Stimulated activated CD8-positive, alpha-beta memory T cell treated with anti-CD3 and anti-CD28 coated beads, Interleukin-4, amount 100 ng/mL, for 1 hour (primary cell): ENCODE data around the gene CSNK1D.
A peak's percentile ranks its signal among the peaks of the same experiment; 100 is the strongest.

Experiments used
- DNase-seq, 2 donors: peaks; one replicate each; pipeline ENCODE4 v3.0.0-alpha.2; 2020; ENCODE audit warnings: low read depth in 2 of 2, low spot score in 1 of 2

Gene CSNK1D

DNA sequence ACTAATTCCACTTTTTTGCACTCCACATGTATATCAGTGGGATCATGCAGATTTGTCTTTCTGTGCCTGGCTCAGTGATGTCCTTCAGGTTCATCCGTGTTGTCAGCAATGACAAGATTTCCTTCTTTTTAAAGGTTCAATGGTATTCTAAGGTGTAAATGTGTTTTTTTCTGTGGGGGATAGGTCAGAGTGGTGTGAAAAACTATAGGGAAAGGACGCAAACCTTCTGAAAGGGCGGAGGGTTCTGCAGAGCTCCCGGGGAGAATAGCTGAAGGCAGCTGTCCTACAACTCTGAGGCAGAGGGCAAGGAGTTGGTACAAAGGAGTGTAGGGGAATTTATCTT is 21.9 kb upstream of the CSNK1D start:
- DNase-seq: no peak

DNA sequence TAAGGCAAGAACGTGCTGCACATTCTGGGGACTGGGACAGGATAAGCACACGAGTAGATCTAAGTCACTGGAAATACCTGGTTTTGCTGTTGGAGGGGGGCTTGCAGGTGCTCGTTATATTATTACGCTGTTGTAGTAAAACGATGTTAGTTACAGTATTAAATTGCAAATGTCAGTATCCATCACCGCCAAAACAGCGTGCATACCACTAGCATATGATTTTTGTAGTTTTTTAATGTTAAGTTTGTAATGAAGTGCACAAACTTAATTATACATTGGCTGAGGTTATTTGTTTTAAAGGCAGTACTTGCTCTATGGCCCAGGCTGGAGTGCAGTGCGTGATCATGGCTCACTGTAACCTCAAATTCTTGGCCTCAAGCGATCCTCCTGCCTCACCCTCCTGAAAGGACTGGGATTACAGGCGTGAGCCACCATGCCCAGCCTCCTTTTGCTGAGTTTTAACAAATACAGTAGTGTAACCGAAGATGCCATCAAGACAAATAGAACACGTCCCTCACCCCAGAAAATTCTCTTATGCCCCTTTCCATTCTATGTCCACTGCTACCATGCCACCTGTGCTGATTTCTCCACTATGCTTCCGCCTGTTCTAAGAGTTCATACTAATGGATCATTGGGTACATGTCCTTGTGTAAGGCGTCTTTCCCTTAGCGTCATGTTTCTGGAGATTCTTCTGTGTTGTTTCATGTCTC is 20.7 kb upstream of the CSNK1D start:
- DNase-seq: no peak

DNA sequence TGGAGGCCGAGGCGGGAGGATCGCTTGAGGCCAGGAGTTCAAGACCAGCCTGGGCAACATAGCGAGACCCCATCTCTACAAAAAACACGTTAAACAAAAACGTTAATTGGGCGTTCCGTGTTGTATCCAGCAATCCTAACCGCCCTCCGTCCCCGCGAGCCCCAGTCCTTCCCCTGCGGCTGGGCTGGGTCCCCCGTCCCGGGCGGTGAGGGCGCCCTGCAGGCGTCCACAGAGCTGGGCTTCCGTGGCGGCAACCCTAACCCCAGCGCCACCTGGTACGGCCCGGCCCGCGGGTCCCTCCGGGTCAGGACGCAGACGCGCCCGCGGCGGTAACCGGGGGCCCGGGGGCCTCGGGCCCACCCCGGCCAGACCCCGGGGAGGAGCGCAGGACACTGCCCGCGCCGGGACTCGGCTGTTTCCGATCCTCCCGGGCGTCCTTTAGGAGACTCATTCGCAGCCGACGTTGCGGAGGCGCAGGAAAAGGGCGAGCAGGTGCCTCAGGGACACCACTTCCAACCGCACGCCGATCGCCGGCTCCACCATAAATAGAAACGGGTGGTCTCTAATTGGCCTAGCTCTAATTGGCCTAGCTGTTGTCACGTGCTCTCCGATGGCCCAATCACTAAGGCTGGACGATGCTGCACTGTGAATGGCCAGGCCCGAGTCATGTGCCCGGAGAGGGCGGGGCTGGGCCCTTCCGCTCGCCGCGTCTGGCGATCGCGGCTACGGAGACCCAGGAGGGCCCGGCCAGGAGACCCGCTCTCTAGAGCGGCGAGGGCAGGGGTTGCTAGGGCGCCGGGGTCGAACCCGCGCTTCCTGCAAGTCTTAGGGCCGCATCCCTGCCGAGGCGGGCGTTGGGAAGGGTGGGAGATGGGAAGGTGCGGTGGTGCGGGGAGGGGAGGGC is 19.0 kb upstream of the CSNK1D start:
- DNase-seq: peak; percentile 72 to 85

DNA sequence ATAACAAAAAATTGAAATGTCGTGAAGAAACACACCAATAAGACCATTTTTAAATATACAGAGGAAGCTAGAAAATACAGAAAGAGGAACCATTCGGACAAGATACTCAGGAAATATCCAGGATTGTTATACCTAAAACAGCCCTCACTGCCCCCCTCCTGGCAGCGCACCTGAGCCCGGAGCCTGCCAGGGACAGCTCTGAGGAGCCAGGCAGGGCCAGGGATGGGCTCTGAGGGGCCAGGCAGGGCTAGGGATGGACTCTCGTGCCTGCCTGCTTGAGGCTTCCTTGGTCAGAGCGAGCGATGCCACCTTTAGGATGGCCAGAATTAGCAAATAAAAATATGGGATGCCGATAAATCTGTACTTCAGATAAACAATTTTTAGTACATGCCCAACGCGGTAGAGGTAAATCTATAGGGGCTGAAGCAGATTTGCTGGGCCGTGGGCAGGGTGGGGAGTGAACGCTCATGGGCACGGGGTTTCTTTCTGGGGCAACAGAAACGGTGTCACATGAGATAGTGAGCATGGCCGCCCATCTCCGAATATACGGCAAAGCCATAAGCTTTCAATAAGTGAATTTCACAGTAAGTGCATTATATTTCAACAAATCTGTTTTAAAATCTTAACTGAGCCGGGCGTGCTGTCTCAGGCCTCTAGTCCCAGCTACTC is 18.2 kb upstream of the CSNK1D start:
- no peak for DNase-seq

DNA sequence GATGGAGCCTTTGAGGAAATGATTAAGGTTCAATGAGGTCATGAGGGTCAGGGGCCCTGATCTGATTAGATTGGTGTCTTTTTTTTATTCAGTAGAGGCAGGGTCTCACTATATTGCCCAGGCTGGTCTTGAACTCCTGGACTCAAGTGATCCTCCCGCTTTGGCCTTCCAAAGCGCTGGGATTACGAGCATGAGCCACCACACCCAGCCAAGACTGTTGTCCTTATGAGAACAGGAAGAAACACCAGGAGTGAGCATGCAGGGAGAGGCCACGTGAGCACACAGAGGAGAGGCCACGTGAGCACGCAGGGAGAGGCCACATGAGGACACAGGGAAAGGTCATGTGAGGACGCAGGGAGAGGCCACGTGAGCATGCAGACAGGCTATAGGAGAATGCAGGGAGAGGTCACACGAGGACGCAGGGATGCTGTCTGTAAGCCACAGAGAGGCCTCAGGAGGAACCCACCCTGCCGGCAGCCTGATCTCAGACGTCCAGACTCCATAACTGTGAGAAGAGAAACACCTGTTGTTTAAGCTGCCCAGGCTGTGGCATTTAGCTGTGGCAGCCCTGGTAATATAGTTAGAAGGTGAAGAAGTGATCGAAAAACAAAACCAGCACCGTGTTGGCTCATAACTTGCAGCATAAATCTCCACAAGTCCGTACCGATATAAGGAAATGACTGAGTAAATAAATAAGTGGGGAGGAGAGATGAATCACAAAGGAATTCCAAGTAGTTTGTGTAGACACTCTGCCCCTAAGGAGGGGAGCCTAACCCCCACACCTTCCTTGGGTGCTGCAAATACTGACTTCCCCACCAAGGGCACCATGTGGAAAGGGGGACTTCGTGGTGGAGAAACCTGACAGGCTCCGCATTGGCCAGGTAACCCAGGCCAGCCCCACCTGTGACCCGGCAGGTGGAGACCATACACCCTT is 14.6 kb upstream of the CSNK1D start:
- DNase-seq: no peak

DNA sequence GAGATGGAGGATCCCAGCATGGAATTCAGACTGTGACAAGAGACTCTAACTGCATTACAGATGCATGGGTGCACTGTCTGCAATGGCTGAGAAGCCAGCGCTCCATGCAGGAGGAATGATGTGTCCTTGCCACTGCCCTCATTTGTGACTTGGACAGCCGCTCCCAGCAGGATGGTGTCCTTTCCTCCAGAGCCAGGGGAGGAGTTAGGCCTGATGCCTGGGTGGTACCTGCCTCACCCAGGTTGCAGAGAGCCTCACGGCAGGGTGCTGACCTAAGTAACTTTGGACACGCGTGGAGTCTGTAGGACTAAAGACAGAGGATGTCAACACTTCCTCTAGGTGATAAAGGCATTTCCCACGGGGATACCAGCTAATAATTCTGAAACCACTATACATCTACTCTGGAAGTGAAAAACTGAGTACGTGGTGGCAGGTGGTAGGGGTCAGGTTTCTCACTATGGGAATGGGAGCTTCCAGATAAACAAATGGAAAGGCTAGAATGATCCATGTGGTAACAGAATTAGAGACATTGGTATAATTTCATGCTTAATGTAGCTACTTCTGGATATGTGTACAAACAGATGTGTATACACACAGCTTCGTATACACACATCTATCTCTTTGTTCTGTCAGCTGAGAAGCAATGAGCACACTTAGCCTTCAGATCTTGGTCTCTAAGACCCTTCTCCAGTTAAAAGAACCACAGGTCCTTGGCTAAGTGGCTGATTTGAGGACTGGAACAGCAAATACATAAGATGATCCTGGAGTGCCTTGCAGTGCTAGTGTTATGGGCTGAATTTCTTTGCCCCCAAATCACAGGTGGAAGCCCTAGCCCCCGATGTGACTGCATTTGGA is 13.7 kb upstream of the CSNK1D start:
- DNase-seq: no peak

DNA sequence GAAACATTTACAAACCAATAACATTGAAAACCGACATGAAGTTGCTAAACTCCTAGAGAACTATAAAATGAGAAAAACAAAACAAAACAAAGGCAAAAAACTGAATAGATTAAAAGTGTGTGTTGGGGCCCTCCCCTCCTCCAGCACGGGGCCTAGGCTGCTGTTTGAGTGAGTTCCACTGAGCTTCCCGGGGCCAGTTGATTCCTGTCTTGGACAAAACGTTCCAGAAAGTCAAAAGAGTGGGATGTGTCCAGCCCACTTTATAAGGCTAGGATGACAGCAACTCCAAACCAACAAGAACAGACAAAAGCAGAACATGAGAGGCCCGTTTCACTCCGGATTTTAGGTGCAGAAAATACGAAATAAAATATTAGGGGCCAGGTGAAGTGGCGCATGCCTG is 11.6 kb upstream of the CSNK1D start:
- no peak for DNase-seq

DNA sequence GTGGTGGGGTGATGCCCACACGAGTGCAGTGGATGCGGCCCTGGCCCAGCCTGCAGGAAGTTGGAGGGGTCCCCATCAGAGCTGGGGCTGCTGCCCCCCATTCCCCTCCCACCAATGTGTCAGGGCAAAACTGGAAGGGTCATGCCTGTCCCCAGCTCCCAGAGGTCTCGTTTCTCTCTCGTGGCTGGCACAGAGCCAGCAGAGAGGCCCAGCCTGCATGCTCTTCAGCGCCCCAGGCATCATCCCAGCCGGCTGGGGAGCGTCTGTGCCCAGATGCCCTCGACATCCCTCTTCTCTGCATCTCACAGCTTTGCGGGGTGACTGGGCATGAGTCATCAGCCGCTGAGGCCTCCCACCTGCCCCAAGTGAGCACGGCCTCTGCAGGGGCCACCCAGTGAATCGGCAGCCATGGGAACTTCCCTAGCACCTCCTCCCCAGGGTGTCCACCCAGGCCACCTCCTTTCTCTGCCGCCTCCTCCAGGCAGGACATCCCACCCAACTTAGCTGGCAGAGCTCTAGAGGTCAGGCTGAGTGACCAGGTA is 9.8 kb upstream of the CSNK1D start:
- no peak for DNase-seq

DNA sequence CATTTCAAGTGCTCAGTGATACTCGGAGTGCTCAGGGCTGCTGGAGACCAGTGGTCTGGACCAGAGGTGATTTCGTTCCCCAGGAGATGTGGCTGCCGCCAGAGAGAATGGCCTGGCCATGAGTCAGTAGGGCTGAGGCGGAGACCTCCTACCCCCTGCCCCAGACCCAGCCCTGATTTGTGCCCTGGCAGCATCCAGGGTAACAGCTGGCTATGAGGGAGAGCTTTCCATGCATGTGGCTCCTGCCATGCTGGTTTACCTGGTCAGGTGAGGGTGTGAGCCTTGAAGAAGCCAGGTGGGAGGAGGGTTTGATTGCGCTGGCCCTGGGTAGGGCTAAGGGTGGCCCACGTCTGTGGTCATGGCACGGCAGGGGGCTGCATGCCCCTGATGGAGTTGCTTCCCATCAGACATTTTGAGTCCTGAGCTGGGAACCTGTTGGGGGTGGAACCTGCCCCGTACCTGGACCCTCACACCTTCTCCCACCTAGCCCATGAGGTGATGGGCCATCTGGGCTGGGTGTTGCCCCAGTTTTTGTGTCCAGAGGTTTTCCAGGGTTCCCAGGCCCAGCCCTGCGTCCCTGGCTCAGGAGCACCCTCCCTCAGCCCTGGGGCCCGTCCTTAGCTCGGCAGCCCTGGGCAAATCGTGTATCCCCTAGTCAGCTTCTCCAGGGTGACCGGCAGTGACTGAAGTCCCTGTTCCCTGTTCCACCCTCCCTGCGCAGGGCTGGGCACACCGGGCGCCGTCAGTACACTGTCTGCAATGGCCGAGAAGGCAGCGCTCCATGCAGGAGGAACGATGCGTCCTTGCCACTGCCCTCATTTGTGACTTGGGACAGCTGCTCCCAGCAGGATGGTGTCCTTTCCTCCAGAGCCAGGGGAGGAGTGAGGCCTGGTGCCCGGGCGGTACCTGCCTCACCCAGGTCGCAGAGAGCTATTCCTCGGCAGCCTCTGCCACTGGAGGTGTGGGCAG is 9.0 kb upstream of the CSNK1D start:
- no peak for DNase-seq

DNA sequence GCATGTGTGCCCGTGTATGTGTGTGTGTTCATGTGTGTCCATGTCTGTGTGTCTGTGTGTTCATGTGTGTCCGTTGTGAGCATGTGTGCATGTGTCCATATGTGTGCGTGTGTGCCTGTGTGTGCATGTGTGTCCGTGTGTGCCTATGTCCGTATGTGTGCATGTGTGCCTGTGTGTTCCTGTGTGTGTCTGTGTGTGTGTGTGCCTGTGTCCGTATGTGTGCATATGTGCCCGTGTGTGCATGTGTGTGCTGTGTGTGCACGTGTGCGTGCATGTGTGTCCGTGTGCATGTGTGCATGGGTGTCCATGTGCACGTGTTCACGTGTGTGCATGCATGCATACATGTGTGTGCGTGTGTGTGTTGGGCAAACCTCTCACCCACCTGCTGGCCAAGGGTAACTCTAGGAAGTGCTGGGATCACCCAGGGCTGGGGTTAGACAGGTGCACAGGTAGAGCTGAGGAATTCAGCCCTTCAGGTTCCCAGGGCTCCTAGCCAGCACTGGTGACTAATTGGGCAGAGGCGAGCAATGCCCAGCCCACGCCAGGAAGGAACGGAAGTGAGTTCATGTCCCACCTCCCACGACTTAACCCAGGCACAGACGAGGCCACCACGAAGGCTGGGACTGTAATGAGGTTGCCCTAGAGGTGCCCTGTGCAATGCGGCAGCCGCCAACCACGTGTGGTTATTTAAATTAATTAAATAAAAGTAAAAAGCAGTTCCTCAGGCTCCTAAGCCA is 8.2 kb upstream of the CSNK1D start:
- DNase-seq: no peak

DNA sequence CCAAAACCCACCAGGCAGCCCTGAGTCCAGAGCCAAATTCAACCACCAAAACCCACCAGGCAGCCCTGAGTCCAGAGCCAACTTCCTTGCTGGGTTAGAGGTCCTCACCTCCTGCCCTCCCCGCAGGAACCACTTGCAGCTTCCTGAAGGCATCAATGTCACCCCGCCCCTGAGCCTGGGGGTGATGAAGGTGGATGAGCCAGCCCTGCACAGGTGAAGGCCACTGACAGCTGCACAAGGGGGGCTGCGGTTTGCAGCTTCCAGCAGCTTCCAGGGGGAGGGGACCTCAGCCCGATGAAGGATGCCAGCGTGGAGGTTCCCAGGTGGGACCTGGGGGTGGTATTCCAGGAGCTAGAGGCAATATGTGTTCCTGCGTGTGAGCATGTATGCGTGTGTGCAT is 7.6 kb upstream of the CSNK1D start:
- DNase-seq: no peak

DNA sequence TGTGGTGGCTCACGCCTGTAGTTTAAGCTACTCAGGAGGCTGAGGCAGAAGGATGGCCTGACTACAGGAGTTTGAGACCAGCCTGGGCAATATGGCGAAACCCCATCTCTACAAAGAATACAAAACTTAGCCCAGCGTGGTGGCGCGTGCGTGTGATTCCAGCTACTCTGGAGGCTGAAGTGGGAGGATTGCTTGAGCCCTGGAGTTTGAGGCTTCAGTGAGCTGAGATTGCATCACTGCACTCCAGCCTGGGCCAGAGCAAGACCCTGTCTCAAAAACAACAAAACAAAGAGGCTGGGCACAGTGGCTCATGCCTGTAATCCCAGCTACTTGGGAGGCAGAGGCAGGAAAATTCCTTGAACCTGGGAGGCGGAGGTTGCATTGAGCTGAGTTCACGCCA is 7.0 kb upstream of the CSNK1D start:
- DNase-seq: no peak

DNA sequence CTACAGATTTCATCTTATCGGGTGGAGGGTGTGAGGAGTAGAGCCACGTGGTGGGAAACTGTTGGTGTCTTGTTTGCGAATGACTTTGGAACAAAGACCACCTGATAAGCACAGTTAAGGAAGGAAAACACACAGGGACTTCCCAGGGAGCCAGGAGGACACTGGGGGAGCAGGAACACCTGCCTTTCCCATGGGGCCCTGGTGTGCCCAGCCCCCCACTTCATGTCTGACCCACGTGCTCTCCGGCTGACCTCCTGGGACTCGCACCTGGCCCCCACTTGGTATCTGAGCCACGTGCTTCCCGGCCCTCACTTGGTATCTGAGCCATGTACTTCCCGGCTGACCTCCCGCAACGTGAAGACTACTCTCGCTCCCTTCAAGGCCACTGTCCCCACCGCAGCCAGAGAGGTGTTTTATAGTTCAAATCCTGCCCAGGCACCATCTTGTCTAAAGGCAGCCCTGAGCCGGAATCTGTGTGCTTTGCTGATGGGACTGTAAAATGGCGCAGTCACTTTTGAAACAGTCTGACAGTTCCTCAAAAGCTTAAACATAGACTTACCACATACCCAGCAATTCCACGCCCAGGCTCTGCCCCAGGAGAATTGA is 5.4 kb upstream of the CSNK1D start:
- DNase-seq: no peak

DNA sequence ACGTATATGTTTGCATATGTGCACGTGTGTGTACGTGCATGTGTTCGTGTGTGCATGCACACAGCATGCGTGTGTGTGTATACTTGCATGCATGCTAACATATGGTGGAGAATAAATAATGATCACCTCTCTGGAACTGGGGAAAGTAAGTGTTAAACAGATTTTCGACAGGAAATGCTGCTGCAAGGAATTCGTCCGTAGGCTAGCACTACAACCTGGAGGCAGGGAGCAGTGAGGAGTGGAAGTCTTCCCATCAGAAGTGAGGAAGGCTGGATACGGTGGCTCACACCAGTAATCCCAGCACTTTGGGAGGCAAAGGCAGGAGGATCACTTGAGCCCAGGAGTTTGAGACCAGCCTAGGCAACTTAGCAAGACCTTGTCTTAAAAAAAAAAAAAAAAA is 4.8 kb upstream of the CSNK1D start:
- no peak for DNase-seq

DNA sequence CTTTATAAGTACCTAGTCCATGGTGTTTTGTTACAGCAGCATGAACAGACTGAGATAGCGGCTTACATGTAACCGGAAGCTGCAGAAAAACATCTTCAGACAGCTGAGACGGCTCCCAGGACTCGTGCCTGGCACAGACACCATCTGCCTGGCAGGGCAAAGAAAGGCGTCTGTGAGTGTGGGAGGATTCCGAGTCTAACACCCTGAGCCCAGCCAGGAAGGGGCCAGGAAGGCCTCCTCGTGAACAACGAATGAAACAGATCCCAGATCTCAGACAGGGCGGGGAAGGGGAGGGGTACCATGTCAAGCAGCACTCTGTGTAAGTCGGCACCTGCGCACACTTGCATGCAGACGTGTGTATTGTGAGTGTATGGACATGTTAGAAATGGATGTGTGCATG is 4.4 kb upstream of the CSNK1D start:
- DNase-seq: no peak

DNA sequence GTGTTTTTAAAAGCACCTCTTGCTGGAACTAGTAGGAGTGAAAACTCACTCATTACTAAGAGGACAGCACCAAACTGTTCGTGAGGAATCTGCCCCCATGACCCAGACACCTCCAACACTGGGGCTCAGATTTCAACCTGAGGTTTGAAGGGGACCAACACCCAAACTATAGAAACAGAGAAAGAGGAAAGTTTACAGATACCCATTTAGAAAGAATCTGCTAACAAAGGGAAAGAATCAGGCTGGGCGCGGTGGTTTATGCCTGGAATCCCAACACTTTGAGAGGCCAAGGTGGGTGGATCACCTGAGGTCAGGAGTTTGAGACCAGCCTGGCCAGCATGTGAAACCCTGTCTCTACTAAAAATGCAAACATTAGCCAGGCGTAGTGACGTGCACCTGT is 3.4 kb upstream of the CSNK1D start:
- DNase-seq: no peak

DNA sequence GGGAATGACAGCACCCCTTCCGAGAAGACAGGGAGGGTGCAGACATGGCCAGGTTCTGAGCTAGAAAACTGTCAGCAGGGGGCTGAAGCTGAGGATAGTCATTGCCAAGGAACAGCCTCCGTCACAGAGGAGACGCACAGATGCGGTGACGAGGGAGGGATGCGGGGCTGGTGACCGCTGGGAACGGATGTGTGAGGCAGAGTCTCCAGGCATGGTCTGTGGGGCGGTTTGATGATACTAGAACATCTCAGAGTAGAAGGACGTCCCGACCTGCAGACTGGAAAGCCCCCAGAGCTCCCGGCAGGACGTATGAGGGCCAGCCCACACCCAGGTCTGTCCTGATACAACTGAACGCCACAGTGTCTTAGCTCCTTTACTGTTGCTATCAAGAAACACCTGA is 1.8 kb upstream of the CSNK1D start:
- no peak for DNase-seq
